ENCODE measurements around the gene EP400. TPM values are rescaled to one million over a fixed set of nuclear protein-coding genes. Genes with fewer than 3 reads are reported as not detected.
"Not testable (repeated sequence)": the region's sequence is repeated elsewhere in the genome, so short reads cannot be mapped to it uniquely, and the experiment has no call there.

Gene EP400
- total RNA-seq, 2 experiments from 2014 or later, result 42.2 to 43.4 TPM

- no peak overlapping the region for H3K4me3 Mint-ChIP-seq
- ChIA-PET CTCF (no interaction called here), POLR2A (no interaction called here)
- H3K4me1 Mint-ChIP-seq, result peaks cover 49% of the 10 kb centered on the region
- no peaks in the 10 kb centered on the region for H3K27me3 Mint-ChIP-seq
- no peak overlapping the region for H3K27ac Mint-ChIP-seq
- no peak for DNase-seq
- no peaks in the 10 kb centered on the region for H3K9me3 Mint-ChIP-seq
- H3K36me3 Mint-ChIP-seq (ENCODE audit: low read depth), result peaks cover 26% of the 10 kb centered on the region
These were observed 10.2 kb downstream of the EP400 start for GRCh38 chr12:131959641-131960589.

GRCh38 chr12:131960590-131961325, 11.0 kb downstream of the EP400 start:
- Mint-ChIP-seq H3K36me3 (ENCODE audit: low read depth) (peaks cover 31% of the 10 kb centered on the region), H3K4me1 (peaks cover 51% of the 10 kb centered on the region)
- H3K27me3 Mint-ChIP-seq, H3K27ac Mint-ChIP-seq, H3K4me3 Mint-ChIP-seq, H3K9me3 Mint-ChIP-seq, DNase-seq, CTCF ChIA-PET, POLR2A ChIA-PET: not testable (repeated sequence)

GRCh38 chr12:131961328-131961727, 11.6 kb downstream of the EP400 start:
- DNase-seq, CTCF ChIA-PET, H3K27ac Mint-ChIP-seq, POLR2A ChIA-PET, H3K9me3 Mint-ChIP-seq, H3K4me3 Mint-ChIP-seq, H3K27me3 Mint-ChIP-seq: not testable (repeated sequence)
- H3K36me3 Mint-ChIP-seq (ENCODE audit: low read depth), result peaks cover 29% of the 10 kb centered on the region
- H3K4me1 Mint-ChIP-seq, result peaks cover 45% of the 10 kb centered on the region

- ChIA-PET POLR2A (no interaction called here), CTCF (interaction anchor here (0.6 kb wide), 1 partner anchor 192 kb away, joined by 3 read pairs; no protein-coding TSS in a partner anchor)
- no peak for DNase-seq
These were observed 12.3 kb downstream of the EP400 start for GRCh38 chr12:131962069-131962468.

GRCh38 chr12:131963381-131963780, 13.6 kb downstream of the EP400 start:
- Mint-ChIP-seq H3K4me1 (peaks cover 35% of the 10 kb centered on the region), H3K27ac (no peak overlapping the region), H3K27me3 (no peaks in the 10 kb centered on the region), H3K9me3 (no peaks in the 10 kb centered on the region), H3K4me3 (no peak overlapping the region), H3K36me3 (ENCODE audit: low read depth) (peaks cover 35% of the 10 kb centered on the region)
- CTCF ChIA-PET, result interaction anchor here (0.9 to 1.1 kb wide), 2 partner anchors 10 to 21 kb away, joined by 3 to 4 read pairs; no protein-coding TSS in a partner anchor
- DNase-seq, result no peak
- POLR2A ChIA-PET, result interaction anchor here (1.3 kb wide), 1 partner anchor 13 kb away, joined by 5 read pairs; the partner anchor contains the start of gene EP400

More at GRCh38 chr12:131962069-131962468, 12.3 kb downstream of the EP400 start:
- H3K36me3 Mint-ChIP-seq (ENCODE audit: low read depth), result peaks cover 29% of the 10 kb centered on the region
- H3K4me3 Mint-ChIP-seq, result no peak overlapping the region
- no peak overlapping the region for H3K27ac Mint-ChIP-seq
- H3K4me1 Mint-ChIP-seq, result peaks cover 42% of the 10 kb centered on the region
- no peaks in the 10 kb centered on the region for H3K9me3 Mint-ChIP-seq
- no peaks in the 10 kb centered on the region for H3K27me3 Mint-ChIP-seq

- no peak overlapping the region for H3K27ac Mint-ChIP-seq
- H3K4me3 Mint-ChIP-seq, result no peak overlapping the region
- ChIA-PET CTCF (no interaction called here), POLR2A (interaction anchor here (1.3 kb wide), 1 partner anchor 12 kb away, joined by 3 read pairs; no protein-coding TSS in a partner anchor)
- peaks cover 38% of the 10 kb centered on the region for H3K36me3 Mint-ChIP-seq (ENCODE audit: low read depth)
- H3K4me1 Mint-ChIP-seq, result peaks cover 24% of the 10 kb centered on the region
- no peaks in the 10 kb centered on the region for H3K27me3 Mint-ChIP-seq
- DNase-seq, result no peak
- no peaks in the 10 kb centered on the region for H3K9me3 Mint-ChIP-seq
These were observed 15.3 kb downstream of the EP400 start for GRCh38 chr12:131965073-131965472.

- CTCF ChIA-PET, result no interaction called here
- Mint-ChIP-seq H3K9me3 (no peaks in the 10 kb centered on the region), H3K27ac (no peak overlapping the region), H3K4me1 (peaks cover 3% of the 10 kb centered on the region), H3K36me3 (ENCODE audit: low read depth) (peaks cover 17% of the 10 kb centered on the region), H3K4me3 (no peak overlapping the region), H3K27me3 (no peaks in the 10 kb centered on the region)
- POLR2A ChIA-PET, result no interaction called here
- DNase-seq, result no peak
These were observed 21.5 kb downstream of the EP400 start for GRCh38 chr12:131971226-131971625.

- Mint-ChIP-seq H3K4me1 (peaks cover 5% of the 10 kb centered on the region), H3K9me3 (no peaks in the 10 kb centered on the region), H3K36me3 (ENCODE audit: low read depth) (peaks cover 20% of the 10 kb centered on the region), H3K27me3 (no peaks in the 10 kb centered on the region), H3K27ac (no peak overlapping the region), H3K4me3 (no peak overlapping the region)
- DNase-seq, result no peak
- ChIA-PET CTCF (no interaction called here), POLR2A (no interaction called here)
These were observed 25.5 kb downstream of the EP400 start for GRCh38 chr12:131975228-131975627.

GRCh38 chr12:131979606-131980005, 29.9 kb downstream of the EP400 start:
- H3K4me1 Mint-ChIP-seq, result peaks cover 5% of the 10 kb centered on the region

GRCh38 chr12:131980263-131980662, 30.5 kb downstream of the EP400 start:
- no peaks in the 10 kb centered on the region for H3K9me3 Mint-ChIP-seq
- POLR2A ChIA-PET, result interaction anchor here (0.6 kb wide), 1 partner anchor 10 kb away, joined by 4 read pairs; no protein-coding TSS in a partner anchor
- no peak overlapping the region for H3K27ac Mint-ChIP-seq

More at GRCh38 chr12:131979606-131980005, 29.9 kb downstream of the EP400 start:
- H3K27ac Mint-ChIP-seq, result no peak overlapping the region
- no peaks in the 10 kb centered on the region for H3K27me3 Mint-ChIP-seq
- no peak for DNase-seq
- no peak overlapping the region for H3K4me3 Mint-ChIP-seq
- H3K36me3 Mint-ChIP-seq (ENCODE audit: low read depth), result peaks cover 38% of the 10 kb centered on the region
- H3K9me3 Mint-ChIP-seq, result no peaks in the 10 kb centered on the region
- POLR2A ChIA-PET, result no interaction called here
- CTCF ChIA-PET, result no interaction called here

GRCh38 chr12:131981388-131981787, 31.6 kb downstream of the EP400 start:
- Mint-ChIP-seq H3K4me3 (no peak overlapping the region), H3K4me1 (peaks cover 2% of the 10 kb centered on the region), H3K27ac (no peak overlapping the region), H3K36me3 (ENCODE audit: low read depth) (peaks cover 34% of the 10 kb centered on the region), H3K27me3 (no peaks in the 10 kb centered on the region), H3K9me3 (no peaks in the 10 kb centered on the region)
- DNase-seq, result no peak
- ChIA-PET CTCF (no interaction called here), POLR2A (no interaction called here)

More at GRCh38 chr12:131980263-131980662, 30.5 kb downstream of the EP400 start:
- CTCF ChIA-PET, result no interaction called here
- H3K27me3 Mint-ChIP-seq, result no peaks in the 10 kb centered on the region
- H3K36me3 Mint-ChIP-seq (ENCODE audit: low read depth), result peaks cover 38% of the 10 kb centered on the region
- peaks cover 5% of the 10 kb centered on the region for H3K4me1 Mint-ChIP-seq
- no peak for DNase-seq
- no peak overlapping the region for H3K4me3 Mint-ChIP-seq

GRCh38 chr12:131982041-131982440, 32.3 kb downstream of the EP400 start:
- CTCF ChIA-PET, result no interaction called here
- H3K4me1 Mint-ChIP-seq, result peaks cover 2% of the 10 kb centered on the region
- POLR2A ChIA-PET, result interaction anchor here (0.5 kb wide), 1 partner anchor 36 kb away, joined by 3 read pairs; no protein-coding TSS in a partner anchor

GRCh38 chr12:131983026-131983425, 33.3 kb downstream of the EP400 start:
- Mint-ChIP-seq H3K4me3 (no peak overlapping the region), H3K27me3 (no peaks in the 10 kb centered on the region), H3K27ac (no peak overlapping the region), H3K9me3 (no peaks in the 10 kb centered on the region), H3K4me1 (peaks cover 2% of the 10 kb centered on the region), H3K36me3 (ENCODE audit: low read depth) (peaks cover 41% of the 10 kb centered on the region)
- ChIA-PET CTCF (no interaction called here), POLR2A (no interaction called here)
- no peak for DNase-seq

More at GRCh38 chr12:131982041-131982440, 32.3 kb downstream of the EP400 start:
- no peak for DNase-seq
- peaks cover 41% of the 10 kb centered on the region for H3K36me3 Mint-ChIP-seq (ENCODE audit: low read depth)
- no peak overlapping the region for H3K27ac Mint-ChIP-seq
- H3K4me3 Mint-ChIP-seq, result no peak overlapping the region
- H3K9me3 Mint-ChIP-seq, result no peaks in the 10 kb centered on the region
- H3K27me3 Mint-ChIP-seq, result no peaks in the 10 kb centered on the region
